ENCODE measurements around the gene PTPN23. TPM values are rescaled to one million over a fixed set of nuclear protein-coding genes. Genes with fewer than 3 reads are reported as not detected.

The PTPN23 gene
- total and polyA plus RNA-seq, 10 of the 15 experiments (the other 5 are each of a cell fraction or from before 2014, with no cell fraction given) = 0.44 to 28.6 (median 4.4) TPM

- TF ChIP-seq ETV6 (conservative IDR thresholded peaks at IDR 0.05 in 1 of 2, IDR thresholded peaks at IDR 0.05 in 1 of 2; ENCODE audit: borderline replicate concordance in 1 of 2, low read depth in 1 of 2) (no peak), PML (IDR thresholded peaks at IDR 0.05; ENCODE audit: low read length) (no peak)
- TF ChIP-seq, protein P1, sequence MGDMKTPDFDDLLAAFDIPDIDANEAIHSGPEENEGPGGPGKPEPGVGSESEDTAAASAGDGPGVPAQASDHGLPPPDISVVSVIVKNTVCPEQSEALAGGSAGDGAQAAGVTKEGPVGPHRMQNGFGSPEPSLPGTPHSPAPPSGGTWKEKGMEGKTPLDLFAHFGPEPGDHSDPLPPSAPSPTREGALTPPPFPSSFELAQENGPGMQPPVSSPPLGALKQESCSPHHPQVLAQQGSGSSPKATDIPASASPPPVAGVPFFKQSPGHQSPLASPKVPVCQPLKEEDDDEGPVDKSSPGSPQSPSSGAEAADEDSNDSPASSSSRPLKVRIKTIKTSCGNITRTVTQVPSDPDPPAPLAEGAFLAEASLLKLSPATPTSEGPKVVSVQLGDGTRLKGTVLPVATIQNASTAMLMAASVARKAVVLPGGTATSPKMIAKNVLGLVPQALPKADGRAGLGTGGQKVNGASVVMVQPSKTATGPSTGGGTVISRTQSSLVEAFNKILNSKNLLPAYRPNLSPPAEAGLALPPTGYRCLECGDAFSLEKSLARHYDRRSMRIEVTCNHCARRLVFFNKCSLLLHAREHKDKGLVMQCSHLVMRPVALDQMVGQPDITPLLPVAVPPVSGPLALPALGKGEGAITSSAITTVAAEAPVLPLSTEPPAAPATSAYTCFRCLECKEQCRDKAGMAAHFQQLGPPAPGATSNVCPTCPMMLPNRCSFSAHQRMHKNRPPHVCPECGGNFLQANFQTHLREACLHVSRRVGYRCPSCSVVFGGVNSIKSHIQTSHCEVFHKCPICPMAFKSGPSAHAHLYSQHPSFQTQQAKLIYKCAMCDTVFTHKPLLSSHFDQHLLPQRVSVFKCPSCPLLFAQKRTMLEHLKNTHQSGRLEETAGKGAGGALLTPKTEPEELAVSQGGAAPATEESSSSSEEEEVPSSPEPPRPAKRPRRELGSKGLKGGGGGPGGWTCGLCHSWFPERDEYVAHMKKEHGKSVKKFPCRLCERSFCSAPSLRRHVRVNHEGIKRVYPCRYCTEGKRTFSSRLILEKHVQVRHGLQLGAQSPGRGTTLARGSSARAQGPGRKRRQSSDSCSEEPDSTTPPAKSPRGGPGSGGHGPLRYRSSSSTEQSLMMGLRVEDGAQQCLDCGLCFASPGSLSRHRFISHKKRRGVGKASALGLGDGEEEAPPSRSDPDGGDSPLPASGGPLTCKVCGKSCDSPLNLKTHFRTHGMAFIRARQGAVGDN (IDR thresholded peaks at IDR 0.05) = no peak
Measured at GRCh38 chr3:47405820-47406761, 25.3 kb downstream of the PTPN23 start (continued).

DNA sequence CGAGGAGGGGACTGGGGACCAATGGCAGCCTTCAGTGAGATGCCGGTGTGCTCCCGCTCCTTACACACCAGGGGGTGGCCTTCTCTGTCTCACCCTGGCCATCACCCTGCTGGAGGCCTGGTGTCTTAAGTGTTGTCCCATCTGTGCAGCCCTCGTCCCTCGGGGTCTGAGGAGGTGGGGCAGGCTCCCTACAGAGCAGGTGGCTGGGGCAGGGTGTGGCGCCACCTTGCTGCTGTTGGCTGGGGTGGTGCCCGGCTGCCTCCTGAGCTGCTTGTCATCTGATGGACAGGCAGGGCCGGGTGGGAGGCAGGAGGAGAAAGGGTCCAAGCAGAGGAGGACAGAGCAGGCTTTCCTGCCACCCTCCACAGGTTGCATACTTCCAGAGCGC lies 25.9 kb downstream of the PTPN23 start:
- ChIA-PET POLR2A (no interaction called here), SMC1A (ENCODE audit: uncharacterized antibody, unreplicated experiment) (interaction anchor here (0.6 kb wide), 1 partner anchor 53 kb away, joined by 3 read pairs; no protein-coding TSS in a partner anchor), RAD21 (ENCODE audit: unreplicated experiment) (no interaction called here), CTCF (interaction anchor here (1.3 kb wide), 1 partner anchor 14 kb away, joined by 7 read pairs; no protein-coding TSS in a partner anchor)
- no peak overlapping the region for H3K9ac ChIP-seq (ENCODE audit: control insufficient read depth, insufficient read depth, low read length)
- H3K4me3 ChIP-seq = no peak overlapping the region
- no peaks in the 10 kb centered on the region for H3K27me3 ChIP-seq (replicated peaks in 1 of 2; ENCODE audit: control insufficient read depth in 2 of 2, insufficient read depth in 2 of 2, low read length in 1 of 2)
- no peaks in the 10 kb centered on the region for H3K9me3 ChIP-seq (replicated peaks; ENCODE audit: control insufficient read depth, insufficient read depth, low read length)
- in situ Hi-C loops (cut with MboI) = no loop called here
- no peaks in the 10 kb centered on the region for H3K4me1 ChIP-seq (ENCODE audit: control insufficient read depth, insufficient read depth, low read length)
- no peak overlapping the region for H3K27ac ChIP-seq (ENCODE audit: control insufficient read depth, insufficient read depth)
- no peak for DNase-seq (ENCODE audit: low read depth, low spot score)
- 49% methylated on average over 9 of the region's 9 CpGs for WGBS (ENCODE audit: insufficient coverage, insufficient replicate concordance, low lambda C conversion rate, missing lambda C conversion rate)
- peak; percentile 40 for ATAC-seq
- no peak overlapping the region for H2AFZ ChIP-seq (ENCODE audit: control insufficient read depth, low read depth, low read length)
- FAIRE-seq = no peak
- intact Hi-C loops (cut with micrococcal nuclease; ENCODE audit: unreplicated experiment) = no loop called here
- H4K20me1 ChIP-seq (ENCODE audit: control insufficient read depth, insufficient read depth) = no peaks in the 10 kb centered on the region; the same call in 1 of the 2 replicates
- H3K36me3 ChIP-seq (ENCODE audit: control insufficient read depth in 2 of 2, insufficient read depth in 2 of 2, low read length in 1 of 2) = peaks cover 16 to 44% of the 10 kb centered on the region in 2 experiments; a peak in 3 of 4 replicates
- no peaks in the 10 kb centered on the region for H3K79me2 ChIP-seq (ENCODE audit: control insufficient read depth, insufficient read depth, low read length)
- BruUV-seq (replicated peaks) = no TSS peak
- no peak overlapping the region for H3K4me2 ChIP-seq (ENCODE audit: control insufficient read depth, insufficient read depth)
- no peak for TF ChIP-seq E4F1 (IDR thresholded peaks at IDR 0.05; ENCODE audit: borderline replicate concordance, partially characterized antibody)
- TF ChIP-seq ASH2L (IDR thresholded peaks at IDR 0.05; ENCODE audit: borderline replicate concordance, low read depth) = no peak
- TF ChIP-seq RUNX3 (IDR thresholded peaks at IDR 0.05; ENCODE audit: low read length) = no peak
- TF ChIP-seq CEBPB (IDR thresholded peaks at IDR 0.05; ENCODE audit: borderline replicate concordance in 1 of 2, low read depth in 2 of 2, low read length in 2 of 2) = no peak
- TF ChIP-seq KLF5 (IDR thresholded peaks at IDR 0.05; ENCODE audit: partially characterized antibody) = no peak
- TF ChIP-seq PKNOX1 (IDR thresholded peaks at IDR 0.05) = peak; percentile 18; the same call in 1 of the 2 replicates
- TF ChIP-seq NFYA (IDR thresholded peaks at IDR 0.05; ENCODE audit: borderline replicate concordance, low read depth, low read length) = no peak
